ENCODE data around the gene PMP22. TPM values are rescaled to one million over a fixed set of nuclear protein-coding genes. Genes with fewer than 3 reads are reported as not detected.

Gene PMP22
- total RNA-seq, 2 experiments from 2014 or later, result not detected

DNA sequence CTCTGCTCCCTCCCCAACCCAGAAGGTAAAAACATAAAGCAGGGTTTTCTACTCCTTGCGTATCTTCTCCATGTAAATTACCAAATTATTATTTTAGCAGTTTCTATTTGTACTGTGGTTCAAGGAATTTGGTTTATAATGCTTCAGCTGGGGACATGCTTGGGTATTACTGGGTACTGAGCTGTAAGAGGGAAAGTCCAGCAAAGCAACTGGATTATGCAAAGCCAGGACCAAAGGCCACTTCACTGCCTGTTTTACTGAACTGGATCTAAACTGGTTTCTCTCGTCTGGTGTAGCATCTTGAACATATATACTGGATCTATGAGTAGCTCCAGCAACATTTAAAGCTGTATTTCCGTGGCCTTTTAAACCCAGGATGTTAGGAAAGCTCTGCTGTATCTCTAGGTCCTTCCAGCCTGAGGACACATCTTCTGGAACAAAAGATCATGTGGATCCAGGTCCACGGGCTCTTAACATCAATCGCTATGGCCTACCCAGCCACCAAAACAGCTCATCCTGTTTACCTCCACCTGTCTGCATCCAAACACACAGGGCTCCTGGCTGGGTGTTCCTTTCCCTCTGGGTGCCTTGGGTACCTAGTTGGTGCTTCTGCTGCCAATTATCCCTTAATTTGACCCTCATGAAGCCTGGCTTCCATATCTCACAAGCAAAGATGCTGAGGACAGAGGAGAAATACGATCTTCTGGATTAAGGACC lies 7.2 kb downstream of the PMP22 start:
- H3K27me3 Mint-ChIP-seq, result peaks cover 73% of the 10 kb centered on the region
- H3K4me3 Mint-ChIP-seq, result no peak overlapping the region
- H3K36me3 Mint-ChIP-seq, result no peaks in the 10 kb centered on the region
- DNase-seq (no peak), ATAC-seq (no peak)
- no peak overlapping the region for H3K27ac Mint-ChIP-seq
- peaks cover 17% of the 10 kb centered on the region for H3K4me1 Mint-ChIP-seq
- CTCF ChIA-PET, result interaction anchor here (0.8 to 3.6 kb wide), 8 partner anchors 9 to 741 kb away, joined by 3 to 29 read pairs (median 4); partner anchors contain the start of genes TTC19 and ZSWIM7
- H3K9me3 Mint-ChIP-seq (ENCODE audit: low read depth), result no peaks in the 10 kb centered on the region

- Mint-ChIP-seq H3K4me1 (peaks cover 16% of the 10 kb centered on the region), H3K27ac (no peak overlapping the region), H3K36me3 (no peaks in the 10 kb centered on the region), H3K9me3 (ENCODE audit: low read depth) (no peaks in the 10 kb centered on the region), H3K27me3 (peaks cover 69% of the 10 kb centered on the region), H3K4me3 (no peak overlapping the region)
- DNase-seq, result peak; percentile 75
- CTCF ChIA-PET, result interaction anchor here (1.1 to 3.6 kb wide), 7 partner anchors 9 to 742 kb away, joined by 3 to 29 read pairs (median 6); partner anchors contain the start of genes TTC19 and ZSWIM7
- ATAC-seq, result peak; percentile 54
These were observed 7.8 kb downstream of the PMP22 start for GRCh38 chr17:15257258-15257788.

DNA sequence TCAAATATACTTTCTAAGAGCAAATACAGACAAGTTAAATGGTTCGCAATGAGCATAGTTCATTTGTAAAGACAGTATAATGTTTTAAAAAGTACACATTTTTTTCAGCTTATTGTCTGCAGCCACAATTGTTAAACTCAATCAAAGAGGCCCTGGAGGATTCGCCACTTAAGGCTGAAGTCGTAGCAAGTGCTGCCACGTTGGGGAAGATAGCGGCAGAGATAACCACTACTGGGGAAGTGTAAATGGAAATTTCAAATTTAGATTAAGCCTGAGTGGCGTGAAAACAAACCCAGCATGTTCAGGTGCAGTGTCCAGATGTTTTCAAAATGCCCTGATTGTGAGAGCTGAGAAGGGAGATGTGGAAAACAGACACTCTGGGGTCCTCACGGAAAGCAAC lies 8.4 kb downstream of the PMP22 start:
- Mint-ChIP-seq H3K9me3 (ENCODE audit: low read depth) (no peaks in the 10 kb centered on the region), H3K36me3 (no peaks in the 10 kb centered on the region), H3K27me3 (peaks cover 65% of the 10 kb centered on the region), H3K27ac (no peak overlapping the region), H3K4me3 (no peak overlapping the region), H3K4me1 (peaks cover 14% of the 10 kb centered on the region)
- DNase-seq (no peak), ATAC-seq (no peak)
- CTCF ChIA-PET, result interaction anchor here (1.5 to 3.6 kb wide), 3 partner anchors 8 to 245 kb away, joined by 9 to 29 read pairs (median 10); no protein-coding TSS in a partner anchor

GRCh38 chr17:15255713-15256454 lies 9.2 kb downstream of the PMP22 start:
- H3K9me3 Mint-ChIP-seq (ENCODE audit: low read depth), result no peaks in the 10 kb centered on the region
- peaks cover 58% of the 10 kb centered on the region for H3K27me3 Mint-ChIP-seq
- H3K36me3 Mint-ChIP-seq, result no peaks in the 10 kb centered on the region
- H3K4me3 Mint-ChIP-seq, result no peak overlapping the region
- no peak overlapping the region for H3K27ac Mint-ChIP-seq
- DNase-seq, result no peak
- CTCF ChIA-PET, result interaction anchor here (1.5 to 3.6 kb wide), 2 partner anchors 9 to 246 kb away, joined by 9 to 29 read pairs; no protein-coding TSS in a partner anchor
- ATAC-seq, result no peak
- H3K4me1 Mint-ChIP-seq, result peaks cover 14% of the 10 kb centered on the region

- no peak for ATAC-seq
- CTCF ChIA-PET, result no interaction called here
These were observed 14.8 kb downstream of the PMP22 start for GRCh38 chr17:15250135-15250860.

DNA sequence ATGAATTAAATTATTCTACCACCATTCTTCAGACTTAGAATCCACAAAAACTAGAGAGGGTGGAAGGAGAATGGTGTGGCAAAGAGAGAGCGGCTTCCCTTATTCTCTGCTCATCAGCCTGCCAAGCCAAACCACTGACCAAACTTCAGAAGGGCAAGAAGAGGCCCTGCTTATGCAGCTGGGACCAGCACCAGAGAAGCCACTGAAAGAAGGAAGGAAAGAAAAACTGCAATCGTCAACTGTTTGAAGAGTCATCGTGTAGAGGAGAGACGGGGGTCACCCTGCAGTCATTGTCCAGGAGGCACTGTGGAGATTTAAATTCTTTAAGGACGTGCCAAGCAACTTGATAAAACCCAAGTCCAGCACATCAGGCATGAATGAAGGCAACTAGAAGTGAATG lies 15.6 kb downstream of the PMP22 start:
- Mint-ChIP-seq H3K27ac (no peak overlapping the region), H3K36me3 (no peaks in the 10 kb centered on the region), H3K9me3 (ENCODE audit: low read depth) (no peaks in the 10 kb centered on the region)

More at GRCh38 chr17:15250135-15250860, 14.8 kb downstream of the PMP22 start:
- H3K9me3 Mint-ChIP-seq (ENCODE audit: low read depth), result no peaks in the 10 kb centered on the region
- H3K27ac Mint-ChIP-seq, result no peak overlapping the region
- no peaks in the 10 kb centered on the region for H3K4me1 Mint-ChIP-seq
- peaks cover 20% of the 10 kb centered on the region for H3K27me3 Mint-ChIP-seq
- no peak overlapping the region for H3K4me3 Mint-ChIP-seq
- no peaks in the 10 kb centered on the region for H3K36me3 Mint-ChIP-seq
- no peak for DNase-seq

GRCh38 chr17:15247891-15248529 lies 17.1 kb downstream of the PMP22 start:
- no peaks in the 10 kb centered on the region for H3K9me3 Mint-ChIP-seq (ENCODE audit: low read depth)
- CTCF ChIA-PET, result interaction anchor here (1.0 to 1.8 kb wide), 4 partner anchors 9 to 255 kb away, joined by 3 to 10 read pairs (median 6); no protein-coding TSS in a partner anchor

More for the DNA sequence above, 15.6 kb downstream of the PMP22 start:
- CTCF ChIA-PET, result interaction anchor here (1.2 kb wide), 1 partner anchor 8 kb away, joined by 10 read pairs; no protein-coding TSS in a partner anchor
- ATAC-seq (no peak), DNase-seq (no peak)
- Mint-ChIP-seq H3K27me3 (peaks cover 21% of the 10 kb centered on the region), H3K4me3 (no peak overlapping the region), H3K4me1 (no peaks in the 10 kb centered on the region)

GRCh38 chr17:15245054-15245453 lies 20.1 kb downstream of the PMP22 start:
- DNase-seq (no peak), ATAC-seq (no peak)
- Mint-ChIP-seq H3K9me3 (ENCODE audit: low read depth) (peaks cover 2% of the 10 kb centered on the region), H3K4me3 (no peak overlapping the region), H3K27me3 (peaks cover 21% of the 10 kb centered on the region), H3K36me3 (no peaks in the 10 kb centered on the region), H3K27ac (no peak overlapping the region), H3K4me1 (no peaks in the 10 kb centered on the region)
- CTCF ChIA-PET, result no interaction called here

More at GRCh38 chr17:15247891-15248529, 17.1 kb downstream of the PMP22 start:
- ATAC-seq (no peak), DNase-seq (no peak)
- Mint-ChIP-seq H3K27me3 (peaks cover 18% of the 10 kb centered on the region), H3K27ac (no peak overlapping the region), H3K36me3 (no peaks in the 10 kb centered on the region), H3K4me3 (no peak overlapping the region), H3K4me1 (no peaks in the 10 kb centered on the region)

DNA sequence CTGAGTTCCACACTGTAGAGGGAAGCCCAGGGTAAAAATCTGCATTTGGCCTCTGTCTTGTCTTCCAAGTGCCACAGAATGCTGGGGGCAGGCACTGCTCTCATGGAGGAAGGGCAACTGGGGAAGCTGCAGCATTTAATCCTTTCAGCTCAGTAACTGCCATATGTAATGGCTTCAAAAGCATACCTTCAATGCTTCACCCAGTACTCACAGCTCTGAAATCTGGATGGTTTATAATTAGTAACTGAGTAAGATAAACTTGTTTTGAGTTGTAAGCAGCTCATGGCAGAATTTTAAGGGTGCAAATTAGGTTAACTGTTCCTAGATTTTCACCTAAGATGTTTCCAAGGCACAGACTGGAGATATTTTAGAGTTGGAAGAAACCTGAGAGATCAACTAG lies 24.5 kb downstream of the PMP22 start:
- ATAC-seq, result no peak
- H3K4me3 Mint-ChIP-seq, result no peak overlapping the region
- no peak for DNase-seq
- CTCF ChIA-PET, result no interaction called here
- H3K4me1 Mint-ChIP-seq, result peaks cover 11% of the 10 kb centered on the region
- H3K27ac Mint-ChIP-seq, result no peak overlapping the region
- H3K27me3 Mint-ChIP-seq, result peaks cover 27% of the 10 kb centered on the region
- peaks cover 2% of the 10 kb centered on the region for H3K9me3 Mint-ChIP-seq (ENCODE audit: low read depth)
- H3K36me3 Mint-ChIP-seq, result no peaks in the 10 kb centered on the region

GRCh38 chr17:15239491-15239890 lies 25.6 kb downstream of the PMP22 start:
- peaks cover 14% of the 10 kb centered on the region for H3K4me1 Mint-ChIP-seq
- no peaks in the 10 kb centered on the region for H3K36me3 Mint-ChIP-seq
- ATAC-seq (no peak), DNase-seq (no peak)
- CTCF ChIA-PET, result no interaction called here
- peaks cover 2% of the 10 kb centered on the region for H3K9me3 Mint-ChIP-seq (ENCODE audit: low read depth)
- no peak overlapping the region for H3K27ac Mint-ChIP-seq
- peaks cover 26% of the 10 kb centered on the region for H3K27me3 Mint-ChIP-seq
- no peak overlapping the region for H3K4me3 Mint-ChIP-seq

- CTCF ChIA-PET, result no interaction called here
- ATAC-seq, result no peak
- H3K9me3 Mint-ChIP-seq (ENCODE audit: low read depth), result peaks cover 2% of the 10 kb centered on the region
- no peak overlapping the region for H3K4me3 Mint-ChIP-seq
- H3K27ac Mint-ChIP-seq, result no peak overlapping the region
- H3K4me1 Mint-ChIP-seq, result peaks cover 14% of the 10 kb centered on the region
- no peak for DNase-seq
- H3K36me3 Mint-ChIP-seq, result no peaks in the 10 kb centered on the region
- peaks cover 24% of the 10 kb centered on the region for H3K27me3 Mint-ChIP-seq
These were observed 26.3 kb downstream of the PMP22 start for GRCh38 chr17:15238676-15239422.

GRCh38 chr17:15238057-15238456 lies 27.1 kb downstream of the PMP22 start:
- Mint-ChIP-seq H3K27ac (no peak overlapping the region), H3K27me3 (peaks cover 21% of the 10 kb centered on the region), H3K4me1 (peaks cover 14% of the 10 kb centered on the region), H3K36me3 (no peaks in the 10 kb centered on the region), H3K4me3 (no peak overlapping the region), H3K9me3 (ENCODE audit: low read depth) (peaks cover 2% of the 10 kb centered on the region)
- no peak for DNase-seq
- CTCF ChIA-PET, result no interaction called here
- ATAC-seq, result no peak

All from activated CD8-positive, alpha-beta memory T cell treated with anti-CD3 and anti-CD28 coated beads, Interleukin-2, amount 10 ng/mL, durations not matched to agents 7 days and 5 days (primary cell).